Renal cortex interstitium (tissue), 15 donors: ENCODE data around the gene TOX2. TPM values are rescaled to one million over a fixed set of nuclear protein-coding genes. Genes with fewer than 3 reads are reported as not detected.

Experiments
- DNase-seq, 11 donors: peaks; one replicate each; pipeline ENCODE4 v3.0.0-alpha.2; 2013; ENCODE audit warnings: low read depth in 9 of 11, low spot score in 4 of 11; ENCODE audit errors: extremely low read depth in 1 of 11
- long read RNA-seq, 16 experiments: transcript quantifications; one replicate each; lab custom pipeline, GENCODE V29; 2026
- polyA plus RNA-seq, 3 donors: library from polyadenylated mRNA; unstranded; fragments of 120-200 nt; gene quantifications; one replicate each; pipeline ENCODE4 v1.2.1, GENCODE V29; 2013; ENCODE audit not compliant: insufficient read length in 3 of 3

The TOX2 gene, protein sequence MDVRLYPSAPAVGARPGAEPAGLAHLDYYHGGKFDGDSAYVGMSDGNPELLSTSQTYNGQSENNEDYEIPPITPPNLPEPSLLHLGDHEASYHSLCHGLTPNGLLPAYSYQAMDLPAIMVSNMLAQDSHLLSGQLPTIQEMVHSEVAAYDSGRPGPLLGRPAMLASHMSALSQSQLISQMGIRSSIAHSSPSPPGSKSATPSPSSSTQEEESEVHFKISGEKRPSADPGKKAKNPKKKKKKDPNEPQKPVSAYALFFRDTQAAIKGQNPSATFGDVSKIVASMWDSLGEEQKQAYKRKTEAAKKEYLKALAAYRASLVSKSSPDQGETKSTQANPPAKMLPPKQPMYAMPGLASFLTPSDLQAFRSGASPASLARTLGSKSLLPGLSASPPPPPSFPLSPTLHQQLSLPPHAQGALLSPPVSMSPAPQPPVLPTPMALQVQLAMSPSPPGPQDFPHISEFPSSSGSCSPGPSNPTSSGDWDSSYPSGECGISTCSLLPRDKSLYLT
- 1 to 10 TPM; 2.7 to 4.7 (median 4.2) TPM for polyA plus RNA-seq
- long read RNA-seq, donor 1, result 0 reads
- long read RNA-seq, donor 2, result 0 reads
- long read RNA-seq, donor 3, result 0 reads
- long read RNA-seq, donor 4, result 0 reads
- long read RNA-seq, donor 5, partial matches to known transcripts, result 0 of 1 reads
- long read RNA-seq, donor 5, other reads (novel, unspliced or antisense), result 0 of 1 reads
- long read RNA-seq, donor 6, result 0 reads
- long read RNA-seq, donor 7, result 0 reads
- long read RNA-seq, donor 8, result 0 reads
- long read RNA-seq, donor 9, result 0 reads
- long read RNA-seq, donor 10, result 0 reads
- long read RNA-seq, donor 11, result 0 reads
- long read RNA-seq, donor 12, result 0 reads
- long read RNA-seq, donor 13, result 0 reads
- long read RNA-seq, donor 14, result 0 reads
- long read RNA-seq, donor 15, result 0 reads
- long read RNA-seq, donor 16, partial matches to known transcripts, result 0 of 1 reads
- long read RNA-seq, donor 16, other reads (novel, unspliced or antisense), result 0 of 1 reads

DNA sequence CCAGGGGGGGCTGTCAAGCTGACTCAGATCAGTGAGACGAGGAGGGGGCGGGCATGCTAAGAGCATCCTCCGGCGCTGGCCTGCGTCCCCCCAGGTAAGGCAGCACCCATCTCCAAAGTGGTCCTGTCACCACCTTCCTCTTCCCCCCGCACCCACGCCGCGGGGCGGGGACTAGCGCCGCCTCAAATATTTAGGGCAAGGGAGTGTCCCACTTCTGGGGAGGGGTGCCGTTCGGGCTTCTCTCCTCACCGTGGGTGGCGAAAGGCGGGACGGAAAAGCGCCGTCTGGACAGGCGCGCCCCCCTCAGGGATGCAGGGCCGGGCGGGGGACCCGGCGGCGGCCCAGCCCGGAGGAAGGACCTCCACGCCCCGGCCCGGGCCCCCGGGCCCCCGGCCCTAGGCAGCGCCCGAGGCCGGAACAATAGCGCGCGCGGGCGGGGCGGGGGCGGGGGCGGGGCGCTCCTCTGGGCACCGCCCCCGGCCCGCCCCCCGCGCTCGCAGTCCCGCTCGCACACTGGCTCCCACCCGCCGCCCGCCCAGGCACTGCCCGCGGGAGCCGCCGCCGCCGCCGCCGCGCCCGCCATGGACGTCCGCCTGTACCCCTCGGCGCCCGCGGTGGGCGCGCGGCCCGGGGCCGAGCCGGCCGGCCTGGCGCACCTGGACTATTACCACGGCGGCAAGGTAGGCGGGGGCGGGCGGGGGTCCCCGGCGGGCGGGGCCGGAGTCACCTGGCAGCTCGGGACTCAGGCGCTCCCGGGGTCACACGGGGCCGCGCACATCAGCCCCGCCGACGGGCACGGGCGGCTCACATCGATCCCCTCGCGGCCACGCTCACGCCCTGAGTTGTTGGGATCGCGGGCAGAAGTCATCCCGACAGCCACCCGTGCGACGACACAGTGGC lies at the start of gene TOX2:
Gene TOX2, plus strand, starts transcription at position 542 of the 900 bp plus-strand sequence. Its CDS starts 40 bp downstream, at position 582.
- no peak for DNase-seq

DNA sequence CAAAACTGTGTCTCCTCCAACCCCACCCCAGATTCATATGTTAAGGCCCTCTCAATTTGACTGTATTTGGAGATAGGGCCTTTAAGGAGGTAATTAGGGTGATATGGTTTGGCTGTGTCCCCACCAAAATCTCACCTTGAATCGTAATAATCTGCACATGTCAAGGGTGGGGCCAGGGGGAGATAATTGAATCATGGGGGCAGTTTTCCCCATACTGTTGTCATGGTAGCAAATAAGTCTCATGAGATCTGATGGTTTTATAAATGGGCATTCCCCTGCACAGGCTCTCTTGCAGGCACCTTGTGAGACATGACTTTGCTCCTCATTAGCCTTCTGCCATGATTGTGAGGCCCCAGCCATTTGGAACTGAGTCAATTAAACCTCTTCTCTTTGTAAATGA lies 46.6 kb upstream of the TOX2 start:
- DNase-seq, result no peak

DNA sequence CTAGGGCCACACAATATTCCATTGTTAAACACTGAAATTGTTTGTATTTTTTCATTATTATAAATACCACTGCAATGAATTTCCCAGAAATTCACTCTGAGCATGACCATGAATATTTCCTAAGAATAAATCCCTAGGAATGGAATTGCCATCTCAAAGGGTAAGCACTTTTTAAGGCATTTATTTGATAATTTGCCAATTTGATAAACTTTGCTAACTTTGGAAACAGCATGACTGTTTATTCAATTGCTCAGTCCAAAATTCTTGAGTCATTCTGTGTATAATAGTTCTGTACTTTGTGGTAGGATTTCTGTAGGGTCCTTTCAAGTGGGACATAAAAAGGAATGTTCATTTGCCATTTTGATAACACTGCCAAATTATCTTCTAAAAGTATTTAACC lies 44.2 kb upstream of the TOX2 start:
- no peak for DNase-seq

DNA sequence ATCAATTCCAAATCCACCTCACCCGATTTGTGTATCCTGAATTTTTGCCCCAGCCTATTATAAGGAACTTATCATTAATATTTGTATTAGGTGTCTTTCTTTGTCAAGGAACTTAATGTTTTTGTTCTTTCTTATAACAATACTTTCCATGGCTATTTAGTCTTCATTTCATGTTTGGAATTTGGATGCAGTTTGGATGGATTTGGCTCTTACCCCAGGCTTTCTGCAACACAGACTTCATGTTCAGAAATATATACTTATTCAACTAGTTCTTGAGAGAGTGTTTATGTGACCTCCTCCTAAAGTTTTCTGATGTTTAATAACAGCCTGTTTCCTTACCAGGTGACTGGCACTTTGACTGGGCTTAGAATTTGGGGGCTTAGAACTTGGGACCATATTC lies 35.9 kb upstream of the TOX2 start:
- DNase-seq, result no peak

DNA sequence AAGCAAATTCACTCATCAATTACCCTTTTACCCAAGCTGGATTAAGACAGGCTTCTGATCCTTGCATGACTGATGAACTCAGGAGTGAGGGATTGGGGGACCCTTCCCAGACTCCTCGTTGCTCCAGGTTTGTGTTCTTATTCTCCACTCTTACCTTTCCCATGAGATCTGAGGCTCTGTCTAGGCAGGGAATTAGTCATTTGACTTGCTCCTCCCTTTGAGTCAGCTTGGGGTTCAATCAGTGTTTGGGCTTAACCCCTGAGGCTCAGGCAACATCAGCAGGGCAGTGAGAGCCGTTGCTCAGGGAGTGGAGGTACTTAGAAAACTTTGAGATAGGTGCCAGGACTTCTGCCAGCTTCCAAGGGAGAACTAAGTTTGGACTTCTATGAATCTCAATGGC lies 20.7 kb upstream of the TOX2 start:
- DNase-seq, result no peak

DNA sequence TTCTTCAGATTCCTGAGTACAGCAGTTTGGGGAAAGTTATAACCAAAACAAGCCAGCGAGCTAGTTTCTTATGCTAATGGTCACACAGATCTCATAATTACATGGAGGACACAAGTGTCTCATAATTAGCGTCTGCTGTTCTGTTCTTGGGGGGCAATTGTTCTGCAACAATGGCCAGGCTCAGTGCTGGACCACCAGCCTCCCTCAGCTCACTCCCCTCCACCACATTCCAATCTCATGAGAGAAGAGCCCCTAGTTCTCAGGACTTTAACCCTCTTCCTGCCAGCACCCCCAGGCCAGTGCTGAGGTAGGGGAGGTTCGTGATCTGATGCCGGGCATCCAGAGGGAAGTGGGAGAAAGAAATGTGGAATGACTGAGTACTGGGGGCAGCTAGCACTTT lies 20.2 kb upstream of the TOX2 start:
- DNase-seq, result no peak

DNA sequence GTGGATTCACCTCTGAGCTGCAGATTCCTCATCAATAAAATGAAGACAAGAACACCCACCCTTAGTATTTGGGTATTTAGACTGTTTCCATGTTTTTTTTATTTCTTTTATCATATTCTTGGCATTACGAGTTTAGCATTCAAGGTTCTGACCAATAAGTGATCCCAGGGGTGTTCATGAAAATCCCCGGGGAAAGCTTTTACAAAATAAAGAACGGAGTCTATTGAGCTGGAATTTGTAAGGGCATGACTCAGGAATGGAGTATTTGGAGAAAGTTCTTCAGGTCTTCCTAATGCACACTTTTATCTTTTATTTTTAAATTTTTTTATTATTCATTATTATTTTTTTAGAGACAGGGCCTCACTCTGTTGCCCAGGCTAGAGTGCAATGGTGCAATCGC lies 19.4 kb upstream of the TOX2 start:
- no peak for DNase-seq

DNA sequence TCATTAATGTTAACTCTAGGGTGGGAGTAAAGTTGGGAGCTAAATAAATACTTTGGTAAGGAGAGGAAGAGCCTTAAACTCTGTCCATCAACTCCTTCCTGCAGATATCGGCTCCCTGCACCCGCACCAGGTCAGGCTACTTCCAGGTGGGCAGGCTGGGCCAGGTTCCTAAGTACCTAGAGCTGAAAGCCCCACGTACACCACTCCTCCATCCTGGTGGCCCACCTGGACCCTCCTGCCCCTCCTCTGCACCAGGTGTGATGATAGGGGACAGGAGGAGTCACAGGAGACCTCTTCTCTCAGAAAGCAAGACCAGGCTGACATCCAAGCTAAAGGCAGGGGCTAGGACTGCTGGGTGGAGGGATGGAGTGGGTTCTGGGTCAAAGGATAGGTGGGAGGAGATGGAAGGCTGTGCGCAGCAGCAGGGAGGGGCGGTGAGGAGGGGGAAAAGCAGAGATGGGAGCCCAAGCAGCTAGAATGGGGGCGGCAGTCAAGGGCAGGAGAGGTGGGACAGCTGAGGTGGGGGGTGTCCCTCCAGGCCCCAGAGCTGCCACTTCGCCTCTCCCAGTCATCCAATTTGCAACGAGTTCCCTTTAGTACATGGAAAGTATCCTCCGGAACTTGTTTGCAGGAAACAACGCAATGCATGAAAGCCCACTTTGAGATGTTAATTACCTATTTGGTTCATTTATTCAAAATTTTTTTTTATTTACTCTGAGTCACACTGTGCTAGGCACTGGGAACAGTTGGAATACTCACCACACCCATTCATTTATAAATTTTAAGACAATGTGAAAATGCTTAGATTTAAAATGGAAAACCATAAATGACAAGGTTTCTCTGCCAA lies 15.2 kb upstream of the TOX2 start:
- DNase-seq, result no peak

DNA sequence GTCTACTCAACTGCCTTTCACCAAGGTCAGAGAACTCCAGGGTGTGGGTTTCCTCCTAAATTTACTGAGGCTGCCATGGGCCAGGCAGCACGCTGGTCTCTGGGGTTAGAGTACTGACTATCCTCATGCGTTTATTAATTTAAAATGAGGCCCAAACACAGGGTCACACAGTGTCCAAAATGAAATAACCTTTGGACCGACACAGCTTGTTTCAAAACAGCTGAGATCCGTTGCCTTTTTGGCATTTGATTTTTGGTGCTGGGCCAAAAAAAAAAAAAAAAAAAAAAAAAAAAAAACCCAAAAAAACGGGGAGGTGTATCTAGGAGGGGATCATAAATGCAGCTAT lies 14.6 kb upstream of the TOX2 start:
- DNase-seq, result no peak

DNA sequence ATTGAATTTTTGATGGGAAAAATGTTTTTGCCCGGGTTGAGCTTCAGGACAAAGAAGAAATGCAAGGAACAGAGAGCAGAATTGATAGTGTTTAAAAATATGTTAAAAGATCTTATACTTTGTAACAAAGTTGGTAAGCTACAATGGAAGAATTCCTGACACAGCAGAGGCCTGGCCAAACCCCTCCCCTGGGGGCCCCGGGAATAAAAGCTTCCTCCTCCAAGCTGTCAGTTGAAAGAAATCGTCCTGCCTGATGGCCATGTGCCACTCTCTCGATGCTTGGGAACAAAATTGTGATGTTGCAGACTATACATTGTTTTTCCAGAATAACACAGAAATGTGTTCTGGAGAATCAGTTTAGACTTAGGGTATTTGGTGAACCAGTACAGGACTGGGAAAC lies 14.2 kb upstream of the TOX2 start:
- no peak for DNase-seq

DNA sequence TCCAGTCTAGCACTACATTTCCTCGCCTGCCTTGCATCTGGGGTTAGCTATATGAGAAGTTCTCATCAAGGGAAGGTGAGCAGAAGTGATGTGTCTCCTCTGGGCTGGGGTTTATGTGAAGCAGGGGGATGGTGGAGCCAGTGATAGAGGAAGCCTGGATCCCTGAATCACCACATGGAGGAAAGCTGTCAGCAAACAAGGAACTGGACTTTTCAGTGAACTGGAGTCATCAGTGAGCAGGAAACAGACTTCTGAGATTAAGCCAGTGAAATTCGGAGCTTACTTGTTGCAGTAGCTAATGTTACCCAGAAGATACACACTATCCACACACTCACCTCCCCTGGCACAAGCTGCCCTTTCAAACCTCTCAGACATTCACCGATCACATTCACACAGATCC lies 13.4 kb upstream of the TOX2 start:
- DNase-seq, result no peak

DNA sequence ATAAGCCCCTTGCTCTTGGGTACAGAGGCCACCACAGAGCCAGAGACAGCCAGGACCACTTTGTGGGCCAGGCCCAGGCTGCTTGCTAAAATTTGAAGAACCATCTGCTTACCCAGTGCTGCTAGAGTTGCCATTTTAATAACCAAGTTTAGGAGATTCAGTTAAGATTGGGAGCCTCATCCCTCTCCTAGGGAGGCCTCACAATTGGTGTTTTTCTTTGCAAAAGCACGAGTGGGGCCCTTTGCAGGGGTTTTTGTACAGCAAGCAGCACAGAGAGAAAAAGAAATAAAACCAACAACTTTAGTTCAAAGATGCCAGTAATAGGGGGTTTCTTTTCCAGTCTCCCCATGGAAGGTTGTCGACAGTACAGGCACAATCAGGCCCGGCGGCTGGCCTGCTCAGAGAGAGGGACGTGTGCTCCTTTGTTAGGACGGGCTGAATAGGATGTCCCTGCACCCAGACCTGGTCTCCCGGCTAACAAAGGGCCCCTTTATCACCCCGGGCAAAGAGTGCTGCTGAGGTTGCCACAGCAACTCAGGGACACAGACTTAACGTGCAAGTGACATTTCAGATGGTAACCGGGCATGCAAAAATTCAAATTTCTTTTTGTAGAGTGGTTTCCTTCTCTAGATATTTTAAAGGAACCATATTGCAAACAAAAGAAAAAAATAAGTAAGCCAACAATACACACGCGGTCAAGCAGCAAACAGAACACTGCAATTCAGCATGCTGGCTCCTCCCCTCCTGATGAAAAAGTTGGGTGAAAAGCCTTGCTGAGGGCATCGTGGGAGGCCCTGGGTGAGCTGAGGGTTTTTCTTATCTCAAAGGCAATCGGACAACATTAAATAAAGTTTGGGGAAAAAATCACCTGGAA lies 10.5 kb upstream of the TOX2 start:
- no peak for DNase-seq

DNA sequence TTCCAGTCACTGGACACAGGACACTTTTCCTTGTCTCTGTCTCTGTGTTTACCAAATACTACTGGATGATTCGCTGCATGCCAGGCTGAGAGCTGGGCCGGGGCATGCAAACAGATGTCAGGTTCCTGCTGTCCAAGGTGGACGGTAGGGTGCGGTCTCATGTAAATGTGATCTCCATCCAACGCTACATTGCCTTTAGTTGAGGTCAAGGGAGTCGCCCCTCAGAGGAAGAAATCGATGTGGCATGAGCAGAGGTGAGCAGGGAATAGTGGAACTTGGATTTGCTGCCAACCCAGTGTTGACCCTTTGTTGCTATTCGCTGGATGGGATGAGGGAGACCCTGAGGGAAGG lies 9.8 kb upstream of the TOX2 start:
- no peak for DNase-seq

DNA sequence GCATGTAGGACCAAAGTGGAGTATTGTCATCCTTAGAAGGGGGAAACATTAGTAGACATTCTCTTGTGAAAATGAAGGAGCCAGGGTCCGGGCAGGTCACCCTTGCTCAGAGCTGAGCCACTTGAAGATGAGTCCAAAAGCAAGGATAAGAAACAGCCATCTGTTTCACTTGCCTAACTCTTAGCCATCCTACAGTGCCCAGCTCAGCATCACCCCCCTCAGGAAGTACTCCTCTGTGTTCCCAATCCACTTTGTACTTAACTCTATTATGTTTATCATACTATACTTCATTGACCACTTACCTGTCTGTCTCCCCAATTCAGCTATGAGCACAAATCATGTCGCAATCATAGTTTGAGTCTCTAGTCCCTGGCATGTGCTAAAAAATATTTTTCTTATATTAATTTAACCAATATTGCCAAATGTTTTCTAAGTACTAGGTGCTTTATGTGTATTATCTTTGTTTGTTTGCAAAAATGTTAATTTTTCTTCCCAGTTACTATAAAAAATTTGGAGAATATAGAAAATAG lies 8.1 kb upstream of the TOX2 start:
- no peak for DNase-seq

DNA sequence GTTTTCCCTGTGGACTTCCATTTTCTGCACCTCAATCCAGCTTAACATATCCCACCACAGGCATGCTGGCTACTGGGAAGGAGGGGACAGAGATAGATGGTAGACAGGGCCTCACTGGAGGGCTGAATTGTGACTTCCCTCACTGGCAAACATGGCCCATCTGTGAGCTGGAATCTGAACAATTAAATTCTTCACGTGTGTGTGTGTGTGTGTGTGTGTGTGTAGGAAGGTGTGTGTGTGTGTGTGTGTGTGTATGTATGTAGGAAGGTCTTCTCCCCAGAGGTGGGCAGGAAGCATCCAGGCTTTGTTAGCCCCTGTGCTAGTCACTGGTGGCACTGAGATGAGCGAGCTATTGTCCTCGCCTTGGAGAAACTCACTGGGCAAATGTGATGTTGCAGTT lies 5.4 kb upstream of the TOX2 start:
- no peak for DNase-seq

DNA sequence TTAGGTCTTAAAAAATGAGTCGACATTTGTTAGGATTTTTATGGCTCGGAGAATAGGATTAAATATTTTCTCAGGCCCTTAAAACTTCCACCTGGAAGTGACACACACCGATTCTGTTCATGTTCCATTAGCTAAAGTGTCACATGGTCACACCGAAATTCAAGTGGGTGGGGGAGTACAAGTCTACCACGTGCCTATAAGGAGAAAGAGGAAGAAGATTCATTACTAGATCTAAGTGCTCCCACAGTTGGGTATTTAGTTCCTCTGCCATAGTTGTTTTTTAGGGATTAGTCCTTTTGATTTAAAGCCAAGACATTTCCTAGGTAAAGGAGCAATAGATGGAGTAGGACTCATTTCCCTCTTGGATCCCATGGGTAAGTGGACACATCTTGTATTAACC lies 4.9 kb upstream of the TOX2 start:
- DNase-seq, result no peak

DNA sequence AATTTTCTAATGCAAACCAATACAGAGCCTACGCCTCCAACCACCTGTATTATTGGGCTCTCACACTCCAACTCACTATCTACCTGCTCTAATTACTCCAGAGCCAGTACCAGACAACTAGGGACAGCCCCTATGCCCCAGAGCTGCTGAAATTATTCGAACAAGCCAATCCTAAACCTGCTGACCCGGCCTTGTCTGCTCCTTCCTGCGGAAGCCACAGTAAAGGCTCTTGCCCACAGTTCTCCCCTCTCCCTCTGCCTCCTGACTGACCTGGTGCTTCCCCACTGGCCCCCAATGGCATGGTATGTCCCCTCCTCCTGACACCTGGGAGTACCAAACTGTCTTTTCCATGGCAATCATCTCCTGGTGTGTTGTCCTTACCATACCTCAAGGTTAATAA lies 4.1 kb upstream of the TOX2 start:
- no peak for DNase-seq
